ENCODE data around the gene CLTCL1. TPM values are rescaled to one million over a fixed set of nuclear protein-coding genes. Genes with fewer than 3 reads are reported as not detected.
"Not testable (repeated sequence)": the region's sequence is repeated elsewhere in the genome, so short reads cannot be mapped to it uniquely, and the experiment has no call there.

Gene CLTCL1
- total RNA-seq, 1 experiment from 2014 or later = 11.9 TPM

DNA sequence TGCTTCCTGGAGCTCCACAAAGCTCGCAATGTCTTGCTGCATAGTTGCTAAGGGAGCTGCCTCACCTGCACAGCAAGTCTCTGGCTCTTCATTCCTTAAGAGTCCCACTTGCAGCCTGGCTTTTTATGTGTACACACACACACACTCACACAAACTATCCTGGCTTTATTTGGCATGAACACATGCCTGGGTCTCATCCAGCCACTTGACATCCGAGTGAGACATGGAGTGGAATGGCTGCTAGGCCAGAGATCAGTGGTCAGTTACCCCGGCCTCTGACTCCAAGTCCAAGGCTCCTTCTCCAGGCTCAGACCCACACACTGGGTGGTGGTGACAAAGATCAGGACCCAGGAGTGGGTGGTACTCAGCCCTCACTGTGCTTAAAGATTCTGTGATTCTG, 37.9 kb upstream of the CLTCL1 start:
- no peak for DNase-seq (ENCODE audit: low read depth, low spot score)
- BruUV-seq (replicated peaks) = no TSS peak
- in situ Hi-C loops (cut with HindIII; ENCODE audit: low pct_unique_long_range_greater_than_20kb, low sequenced_read_pairs) = no loop called here

DNA sequence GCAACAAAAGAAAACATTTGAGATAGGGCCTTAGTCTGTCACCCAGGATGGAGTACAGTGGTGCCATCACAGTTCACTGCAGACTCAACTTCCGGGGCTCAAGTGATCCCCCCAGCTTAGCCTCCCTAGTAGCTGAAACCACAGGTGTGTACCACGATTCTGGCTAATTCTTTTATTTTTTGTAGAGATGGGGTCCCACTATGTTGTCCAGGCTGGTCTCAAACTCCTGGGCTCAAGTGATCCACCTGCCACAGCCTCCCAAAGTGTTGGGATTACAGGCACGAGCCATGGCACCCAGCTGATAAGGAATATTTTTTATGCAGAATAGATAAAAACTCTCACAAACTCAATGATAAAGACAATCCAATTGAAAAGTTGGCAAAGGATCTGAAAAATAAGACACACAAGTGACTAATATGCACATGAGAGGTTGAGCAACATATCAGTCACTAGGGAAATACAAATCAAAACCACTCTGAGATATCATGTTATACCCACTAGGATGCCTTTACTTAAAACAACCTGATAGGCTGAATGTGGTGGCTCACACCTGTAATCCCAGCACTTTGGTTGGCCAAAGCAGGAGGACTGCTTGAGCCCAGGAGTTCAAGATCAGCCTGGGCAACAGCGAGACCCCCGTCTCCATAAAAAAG, 33.9 kb upstream of the CLTCL1 start:
- POLR2A ChIA-PET = no interaction called here
- ATAC-seq = no peak
- Histone ChIP-seq H3K9me3 (ENCODE audit: control insufficient read depth, insufficient read depth, low read depth, low read length) (no peaks in the 10 kb centered on the region; the same call in 1 of the 2 replicates), H3K4me3 (ENCODE audit: low read depth in 2 of 2, low read length in 2 of 2) (no peak overlapping the region), H3K27ac (ENCODE audit: low read length) (no peak overlapping the region), H3K4me1 (ENCODE audit: control insufficient read depth, insufficient read depth, low read length) (no peaks in the 10 kb centered on the region), H3K27me3 (ENCODE audit: control insufficient read depth, insufficient read depth, low read length) (no peaks in the 10 kb centered on the region), H3K36me3 (ENCODE audit: control insufficient read depth, insufficient read depth, low read length) (peaks cover under 1% of the 10 kb centered on the region; the same call in 1 of the 2 replicates)
- CTCF ChIA-PET = no interaction called here
- TF ChIP-seq, protein P1, sequence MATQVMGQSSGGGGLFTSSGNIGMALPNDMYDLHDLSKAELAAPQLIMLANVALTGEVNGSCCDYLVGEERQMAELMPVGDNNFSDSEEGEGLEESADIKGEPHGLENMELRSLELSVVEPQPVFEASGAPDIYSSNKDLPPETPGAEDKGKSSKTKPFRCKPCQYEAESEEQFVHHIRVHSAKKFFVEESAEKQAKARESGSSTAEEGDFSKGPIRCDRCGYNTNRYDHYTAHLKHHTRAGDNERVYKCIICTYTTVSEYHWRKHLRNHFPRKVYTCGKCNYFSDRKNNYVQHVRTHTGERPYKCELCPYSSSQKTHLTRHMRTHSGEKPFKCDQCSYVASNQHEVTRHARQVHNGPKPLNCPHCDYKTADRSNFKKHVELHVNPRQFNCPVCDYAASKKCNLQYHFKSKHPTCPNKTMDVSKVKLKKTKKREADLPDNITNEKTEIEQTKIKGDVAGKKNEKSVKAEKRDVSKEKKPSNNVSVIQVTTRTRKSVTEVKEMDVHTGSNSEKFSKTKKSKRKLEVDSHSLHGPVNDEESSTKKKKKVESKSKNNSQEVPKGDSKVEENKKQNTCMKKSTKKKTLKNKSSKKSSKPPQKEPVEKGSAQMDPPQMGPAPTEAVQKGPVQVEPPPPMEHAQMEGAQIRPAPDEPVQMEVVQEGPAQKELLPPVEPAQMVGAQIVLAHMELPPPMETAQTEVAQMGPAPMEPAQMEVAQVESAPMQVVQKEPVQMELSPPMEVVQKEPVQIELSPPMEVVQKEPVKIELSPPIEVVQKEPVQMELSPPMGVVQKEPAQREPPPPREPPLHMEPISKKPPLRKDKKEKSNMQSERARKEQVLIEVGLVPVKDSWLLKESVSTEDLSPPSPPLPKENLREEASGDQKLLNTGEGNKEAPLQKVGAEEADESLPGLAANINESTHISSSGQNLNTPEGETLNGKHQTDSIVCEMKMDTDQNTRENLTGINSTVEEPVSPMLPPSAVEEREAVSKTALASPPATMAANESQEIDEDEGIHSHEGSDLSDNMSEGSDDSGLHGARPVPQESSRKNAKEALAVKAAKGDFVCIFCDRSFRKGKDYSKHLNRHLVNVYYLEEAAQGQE (IDR thresholded peaks at IDR 0.05; ENCODE audit: insufficient read depth in 1 of 2, low read depth in 2 of 2, low read length in 1 of 2) = no peak
- no peak for TF ChIP-seq TCF7L2 (IDR thresholded peaks at IDR 0.05; ENCODE audit: low read depth, low read length)
- TF ChIP-seq, protein P2, sequence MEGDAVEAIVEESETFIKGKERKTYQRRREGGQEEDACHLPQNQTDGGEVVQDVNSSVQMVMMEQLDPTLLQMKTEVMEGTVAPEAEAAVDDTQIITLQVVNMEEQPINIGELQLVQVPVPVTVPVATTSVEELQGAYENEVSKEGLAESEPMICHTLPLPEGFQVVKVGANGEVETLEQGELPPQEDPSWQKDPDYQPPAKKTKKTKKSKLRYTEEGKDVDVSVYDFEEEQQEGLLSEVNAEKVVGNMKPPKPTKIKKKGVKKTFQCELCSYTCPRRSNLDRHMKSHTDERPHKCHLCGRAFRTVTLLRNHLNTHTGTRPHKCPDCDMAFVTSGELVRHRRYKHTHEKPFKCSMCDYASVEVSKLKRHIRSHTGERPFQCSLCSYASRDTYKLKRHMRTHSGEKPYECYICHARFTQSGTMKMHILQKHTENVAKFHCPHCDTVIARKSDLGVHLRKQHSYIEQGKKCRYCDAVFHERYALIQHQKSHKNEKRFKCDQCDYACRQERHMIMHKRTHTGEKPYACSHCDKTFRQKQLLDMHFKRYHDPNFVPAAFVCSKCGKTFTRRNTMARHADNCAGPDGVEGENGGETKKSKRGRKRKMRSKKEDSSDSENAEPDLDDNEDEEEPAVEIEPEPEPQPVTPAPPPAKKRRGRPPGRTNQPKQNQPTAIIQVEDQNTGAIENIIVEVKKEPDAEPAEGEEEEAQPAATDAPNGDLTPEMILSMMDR (IDR thresholded peaks at IDR 0.05) = no peak
- no peak for TF ChIP-seq POLR2AphosphoS5 (IDR thresholded peaks at IDR 0.05; ENCODE audit: low read depth, low read length)
- no peak for TF ChIP-seq SIN3A (IDR thresholded peaks at IDR 0.05; ENCODE audit: borderline replicate concordance, insufficient read depth, low read depth, low read length)
- in situ Hi-C loops (cut with HindIII; ENCODE audit: low pct_unique_long_range_greater_than_20kb, low sequenced_read_pairs) = no loop called here
- intact Hi-C loops (cut with micrococcal nuclease; ENCODE audit: unreplicated experiment) = no loop called here
- DNase-seq (ENCODE audit: low read depth, low spot score) = no peak
- BruUV-seq (replicated peaks) = no TSS peak

More for the DNA sequence above, 37.9 kb upstream of the CLTCL1 start:
- intact Hi-C loops (cut with micrococcal nuclease; ENCODE audit: unreplicated experiment) = no loop called here
- H3K4me3 ChIP-seq (ENCODE audit: low read depth in 2 of 2, low read length in 2 of 2) = no peak overlapping the region
- H3K36me3 ChIP-seq (ENCODE audit: control insufficient read depth, insufficient read depth, low read length) = peaks cover 3% of the 10 kb centered on the region; the same call in 1 of the 2 replicates
- TF ChIP-seq, protein P1 (IDR thresholded peaks at IDR 0.05; ENCODE audit: insufficient read depth in 1 of 2, low read depth in 2 of 2, low read length in 1 of 2) = no peak
- TF ChIP-seq SIN3A (IDR thresholded peaks at IDR 0.05; ENCODE audit: borderline replicate concordance, insufficient read depth, low read depth, low read length) (no peak), TCF7L2 (IDR thresholded peaks at IDR 0.05; ENCODE audit: low read depth, low read length) (no peak), POLR2AphosphoS5 (IDR thresholded peaks at IDR 0.05; ENCODE audit: low read depth, low read length) (no peak)
- TF ChIP-seq, protein P2 (IDR thresholded peaks at IDR 0.05) = no peak
- ATAC-seq = no peak
- CTCF ChIA-PET = no interaction called here
- no peak overlapping the region for H3K27ac ChIP-seq (ENCODE audit: low read length)
- POLR2A ChIA-PET = no interaction called here
- H3K27me3 ChIP-seq (ENCODE audit: control insufficient read depth, insufficient read depth, low read length) = no peaks in the 10 kb centered on the region
- H3K9me3 ChIP-seq (ENCODE audit: control insufficient read depth, insufficient read depth, low read depth, low read length) = peaks cover 4% of the 10 kb centered on the region; the same call in 1 of the 2 replicates
- no peaks in the 10 kb centered on the region for H3K4me1 ChIP-seq (ENCODE audit: control insufficient read depth, insufficient read depth, low read length)

DNA sequence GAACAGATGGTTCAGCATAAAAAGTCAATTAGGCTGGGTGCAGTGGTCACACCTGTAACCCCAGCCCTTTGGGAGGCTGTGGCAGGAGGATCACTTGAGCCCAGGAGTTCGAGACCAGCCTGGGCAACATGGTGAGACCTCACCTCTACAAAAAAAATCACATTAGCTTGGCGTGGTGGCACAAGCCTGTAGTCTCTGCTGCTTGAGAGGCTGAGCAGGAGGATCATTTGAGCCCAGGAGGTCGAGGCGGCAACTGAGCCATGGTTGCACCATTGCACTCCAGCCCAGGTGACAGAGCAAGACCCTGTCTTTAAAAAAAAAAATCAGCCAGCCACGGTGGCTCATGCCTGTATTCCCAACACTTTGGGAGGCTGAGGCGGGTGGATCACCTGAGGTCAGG, 31.9 kb upstream of the CLTCL1 start:
- in situ Hi-C loops (cut with HindIII; ENCODE audit: low pct_unique_long_range_greater_than_20kb, low sequenced_read_pairs); DNase-seq (ENCODE audit: low read depth, low spot score); intact Hi-C loops (cut with micrococcal nuclease; ENCODE audit: unreplicated experiment); H3K4me1 ChIP-seq (ENCODE audit: control insufficient read depth, insufficient read depth, low read length); POLR2A ChIA-PET; BruUV-seq (replicated peaks); H3K9me3 ChIP-seq (ENCODE audit: control insufficient read depth, insufficient read depth, low read depth, low read length); CTCF ChIA-PET; H3K36me3 ChIP-seq (ENCODE audit: control insufficient read depth, insufficient read depth, low read length); H3K27ac ChIP-seq (ENCODE audit: low read length); H3K27me3 ChIP-seq (ENCODE audit: control insufficient read depth, insufficient read depth, low read length); H3K4me3 ChIP-seq (ENCODE audit: low read depth in 2 of 2, low read length in 2 of 2); ATAC-seq: not testable (repeated sequence)
